ENCODE results near the gene GUCY1B1.

The GUCY1B1 gene

DNA sequence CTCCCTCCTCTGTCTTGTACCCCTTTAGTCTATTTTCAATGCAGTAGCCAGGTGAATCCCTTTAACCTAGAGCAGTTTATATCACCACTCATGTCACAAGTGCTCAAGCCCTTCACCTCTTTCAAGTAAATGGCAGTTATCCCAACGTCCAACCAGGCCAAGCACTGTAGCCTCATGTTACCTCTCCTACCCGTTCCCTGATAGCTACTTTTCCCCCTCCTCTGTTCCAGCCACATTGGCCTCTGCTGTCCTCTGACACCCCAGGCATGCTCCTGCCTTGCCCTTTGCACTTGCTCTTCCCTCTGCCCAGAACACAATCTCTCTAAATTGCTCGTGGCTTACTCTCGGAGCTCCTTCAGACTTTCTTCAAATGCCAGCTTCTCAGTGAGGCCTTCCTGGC, 15.2 kb downstream of the GUCY1B1 start:
- TF ChIP-seq, protein P1, sequence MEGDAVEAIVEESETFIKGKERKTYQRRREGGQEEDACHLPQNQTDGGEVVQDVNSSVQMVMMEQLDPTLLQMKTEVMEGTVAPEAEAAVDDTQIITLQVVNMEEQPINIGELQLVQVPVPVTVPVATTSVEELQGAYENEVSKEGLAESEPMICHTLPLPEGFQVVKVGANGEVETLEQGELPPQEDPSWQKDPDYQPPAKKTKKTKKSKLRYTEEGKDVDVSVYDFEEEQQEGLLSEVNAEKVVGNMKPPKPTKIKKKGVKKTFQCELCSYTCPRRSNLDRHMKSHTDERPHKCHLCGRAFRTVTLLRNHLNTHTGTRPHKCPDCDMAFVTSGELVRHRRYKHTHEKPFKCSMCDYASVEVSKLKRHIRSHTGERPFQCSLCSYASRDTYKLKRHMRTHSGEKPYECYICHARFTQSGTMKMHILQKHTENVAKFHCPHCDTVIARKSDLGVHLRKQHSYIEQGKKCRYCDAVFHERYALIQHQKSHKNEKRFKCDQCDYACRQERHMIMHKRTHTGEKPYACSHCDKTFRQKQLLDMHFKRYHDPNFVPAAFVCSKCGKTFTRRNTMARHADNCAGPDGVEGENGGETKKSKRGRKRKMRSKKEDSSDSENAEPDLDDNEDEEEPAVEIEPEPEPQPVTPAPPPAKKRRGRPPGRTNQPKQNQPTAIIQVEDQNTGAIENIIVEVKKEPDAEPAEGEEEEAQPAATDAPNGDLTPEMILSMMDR (conservative IDR thresholded peaks at IDR 0.05; ENCODE audit: low read depth), result no peak
- ChIA-PET POLR2A (ENCODE audit: low non-redundant PET) (no interaction called here), CTCF (no interaction called here)

DNA sequence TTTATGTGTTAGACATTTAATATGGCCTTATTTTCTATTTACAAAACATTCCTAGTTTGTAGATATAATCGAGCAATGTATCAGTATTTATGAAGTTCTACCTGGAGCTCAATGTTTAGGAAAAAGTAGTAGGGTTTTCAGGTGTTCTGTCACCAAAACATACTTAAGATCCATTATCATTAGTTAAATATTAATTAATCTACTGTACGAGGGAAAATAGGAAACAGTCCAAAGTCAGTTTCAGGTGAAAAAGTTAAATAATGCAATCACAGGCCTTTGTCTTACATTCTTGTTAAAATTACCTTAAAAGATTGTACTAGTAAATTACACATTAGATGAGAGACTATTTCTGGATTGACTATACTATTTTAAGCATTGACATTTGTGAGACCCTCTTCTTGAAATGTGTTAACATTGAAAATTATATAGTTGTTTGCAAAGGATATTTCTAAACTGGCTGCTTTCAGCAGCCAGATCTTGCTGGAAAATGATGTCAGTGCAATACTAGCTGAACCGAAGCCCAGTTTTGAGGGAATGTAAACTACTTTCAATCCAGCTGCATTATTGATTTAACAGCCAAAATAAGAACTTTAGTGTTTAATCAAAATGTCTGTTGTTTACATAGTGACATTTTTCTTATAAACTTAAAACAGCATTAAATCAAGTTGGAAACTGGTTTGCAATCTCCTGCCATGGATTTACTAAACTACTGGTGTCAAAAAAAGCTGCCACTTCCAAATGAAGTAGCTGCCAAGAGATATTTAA, 19.3 kb downstream of the GUCY1B1 start:
- TF ChIP-seq, protein P1 (conservative IDR thresholded peaks at IDR 0.05; ENCODE audit: low read depth), result no peak
- POLR2A ChIA-PET (ENCODE audit: low non-redundant PET), result no interaction called here
- CTCF ChIA-PET, result interaction anchor here (0.5 to 0.6 kb wide), 2 partner anchors 9 to 1139 kb away, joined by 3 read pairs; no protein-coding TSS in a partner anchor
- H3K27ac ChIP-seq, result no peak overlapping the region
- DNase-seq (ENCODE audit: low spot score), result no peak

More for the DNA sequence above, 15.2 kb downstream of the GUCY1B1 start:
- no peak for DNase-seq (ENCODE audit: low spot score)
- H3K27ac ChIP-seq, result no peak overlapping the region

DNA sequence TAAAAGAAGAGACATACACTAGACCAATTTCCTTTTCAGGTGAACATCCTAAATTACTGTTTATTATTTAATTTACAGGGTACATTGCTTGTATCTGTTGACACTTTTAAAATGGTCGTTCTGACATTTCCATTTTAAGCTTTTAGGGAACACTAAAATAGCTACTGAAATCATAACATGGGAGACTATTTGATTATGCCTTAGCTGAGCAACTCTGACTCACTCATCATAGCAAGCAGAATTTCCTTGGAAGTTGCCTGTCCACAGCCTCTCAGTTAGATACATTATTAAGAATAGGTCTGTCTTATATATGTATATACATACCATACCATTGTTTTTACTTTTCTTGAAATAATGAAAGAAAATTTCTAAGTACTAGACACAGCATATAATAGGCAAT, 22.0 kb downstream of the GUCY1B1 start:
- H3K27ac ChIP-seq, result no peak overlapping the region
- ChIA-PET CTCF (interaction anchor here (0.6 kb wide), 1 partner anchor 1271 kb away, joined by 3 read pairs; no protein-coding TSS in a partner anchor), POLR2A (ENCODE audit: low non-redundant PET) (no interaction called here)
- TF ChIP-seq, protein P1 (conservative IDR thresholded peaks at IDR 0.05; ENCODE audit: low read depth), result no peak
- no peak for DNase-seq (ENCODE audit: low spot score)

DNA sequence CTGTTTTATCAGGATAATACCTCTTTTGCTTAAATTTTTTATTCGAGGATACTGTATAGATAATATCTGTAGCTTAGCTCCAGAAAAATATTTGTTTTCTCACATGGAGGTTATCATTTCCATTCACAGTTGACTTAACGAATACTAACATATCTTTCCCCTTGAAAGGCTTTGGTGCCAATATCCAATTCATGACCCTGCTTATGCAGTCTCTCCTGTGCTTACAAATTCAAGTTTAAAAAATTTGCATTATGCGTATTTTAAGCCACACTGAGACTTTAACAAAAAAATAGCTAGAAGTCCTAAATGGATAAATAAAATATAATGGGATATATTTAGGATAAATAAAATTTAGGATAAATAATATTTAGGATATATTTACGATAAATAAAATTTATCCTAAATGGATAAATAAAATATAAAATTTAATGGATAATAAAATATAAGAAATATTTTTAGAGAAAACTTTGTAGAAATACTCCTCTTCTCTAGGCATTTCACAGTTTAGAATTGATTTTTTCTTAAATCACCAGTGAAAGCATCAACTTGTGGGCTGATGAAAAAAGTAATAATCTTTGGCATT, 22.5 kb downstream of the GUCY1B1 start:
- CTCF ChIA-PET, result interaction anchor here (0.6 kb wide), 1 partner anchor 1271 kb away, joined by 3 read pairs; no protein-coding TSS in a partner anchor
- TF ChIP-seq, protein P1 (conservative IDR thresholded peaks at IDR 0.05; ENCODE audit: low read depth), result no peak
- no peak for DNase-seq (ENCODE audit: low spot score)
- POLR2A ChIA-PET (ENCODE audit: low non-redundant PET), result no interaction called here
- H3K27ac ChIP-seq, result no peak overlapping the region

DNA sequence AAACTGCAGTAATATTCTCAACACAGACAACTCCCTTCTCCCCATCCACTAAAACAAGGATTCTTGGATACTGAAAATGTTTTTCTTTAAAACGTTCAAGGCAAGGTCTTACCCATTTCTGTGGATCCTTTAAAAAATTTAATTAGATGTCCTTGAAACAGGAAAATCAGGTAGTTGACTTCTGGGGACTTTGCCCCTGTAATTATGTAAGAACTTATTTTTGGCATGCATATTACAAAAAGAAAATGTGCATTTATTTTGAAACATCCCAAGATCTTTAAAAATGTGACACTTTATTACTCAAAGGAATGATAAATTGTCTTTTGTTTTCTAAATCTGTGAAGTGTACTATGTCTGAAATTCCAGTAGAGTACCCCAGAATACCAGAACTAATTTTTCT, 25.8 kb downstream of the GUCY1B1 start:
- POLR2A ChIA-PET (ENCODE audit: low non-redundant PET), result no interaction called here
- CTCF ChIA-PET, result interaction anchor here (0.6 kb wide), 2 partner anchors 380 to 978 kb away, joined by 3 to 4 read pairs; no protein-coding TSS in a partner anchor
- TF ChIP-seq, protein P1 (conservative IDR thresholded peaks at IDR 0.05; ENCODE audit: low read depth), result no peak
- no peak for DNase-seq (ENCODE audit: low spot score)
- H3K27ac ChIP-seq, result no peak overlapping the region

DNA sequence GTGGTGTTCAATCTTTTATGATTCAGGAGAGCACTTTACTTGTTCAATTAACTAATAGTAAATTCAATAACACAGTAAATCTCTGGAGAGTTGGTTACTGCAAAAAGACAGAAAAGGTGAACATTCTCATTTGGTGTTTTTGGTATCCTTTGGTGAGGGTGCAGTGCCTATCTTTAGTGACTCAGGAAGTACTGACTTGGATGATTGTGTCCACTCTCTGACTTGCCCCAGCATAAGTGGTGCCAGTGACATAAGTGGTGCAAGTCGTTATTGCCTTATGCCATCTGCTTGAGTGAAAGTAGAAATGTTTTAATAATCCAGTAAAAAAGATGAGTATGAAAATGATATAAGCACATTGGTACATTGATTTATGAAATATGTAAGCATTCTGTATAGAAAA, 27.0 kb downstream of the GUCY1B1 start:
- ChIA-PET CTCF (no interaction called here), POLR2A (ENCODE audit: low non-redundant PET) (no interaction called here)
- DNase-seq (ENCODE audit: low spot score), result no peak
- H3K27ac ChIP-seq, result no peak overlapping the region
- TF ChIP-seq, protein P1 (conservative IDR thresholded peaks at IDR 0.05; ENCODE audit: low read depth), result no peak

Data from RWPE1 (cell line).